ENCODE data around the gene ZDHHC14.

ZDHHC14 gene

DNA sequence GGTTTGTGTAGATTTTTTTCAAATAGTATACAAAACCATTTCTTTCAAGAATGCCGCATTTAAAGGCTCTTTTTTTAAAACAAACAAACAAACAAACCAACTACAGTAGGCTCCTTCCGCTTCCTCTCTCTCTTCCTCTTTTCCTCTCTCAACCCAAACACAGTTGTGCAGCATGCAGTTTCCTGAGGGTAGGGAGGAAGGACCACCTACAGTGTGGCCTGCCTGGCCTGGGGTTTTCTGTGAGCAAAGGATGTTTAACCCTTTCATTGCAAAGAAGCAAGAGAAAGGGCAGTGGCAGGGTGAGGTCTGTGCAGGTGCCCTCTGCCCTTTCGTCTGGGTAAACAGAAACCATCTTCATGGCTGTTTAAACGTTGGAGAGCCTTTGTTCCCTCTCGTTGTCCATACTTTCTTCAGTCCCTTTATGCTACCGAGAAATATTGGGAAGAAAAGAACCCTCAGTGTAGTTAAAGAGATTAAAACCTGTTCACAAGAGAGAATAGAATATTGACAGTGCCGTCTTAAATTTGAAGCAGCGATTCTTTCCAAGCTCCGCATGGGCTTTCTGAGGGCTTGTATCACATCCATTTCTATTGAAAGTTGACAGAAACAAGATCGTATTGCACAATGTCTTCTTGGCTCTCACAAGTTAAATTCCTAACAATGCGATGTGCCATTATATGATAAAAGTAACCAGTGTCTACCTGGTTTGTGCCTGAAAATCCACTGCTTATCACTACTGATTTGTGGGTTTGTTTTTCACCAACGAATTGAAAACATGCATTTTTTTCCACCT is 226.5 kb downstream of the ZDHHC14 start:
- no peak for DNase-seq

DNA sequence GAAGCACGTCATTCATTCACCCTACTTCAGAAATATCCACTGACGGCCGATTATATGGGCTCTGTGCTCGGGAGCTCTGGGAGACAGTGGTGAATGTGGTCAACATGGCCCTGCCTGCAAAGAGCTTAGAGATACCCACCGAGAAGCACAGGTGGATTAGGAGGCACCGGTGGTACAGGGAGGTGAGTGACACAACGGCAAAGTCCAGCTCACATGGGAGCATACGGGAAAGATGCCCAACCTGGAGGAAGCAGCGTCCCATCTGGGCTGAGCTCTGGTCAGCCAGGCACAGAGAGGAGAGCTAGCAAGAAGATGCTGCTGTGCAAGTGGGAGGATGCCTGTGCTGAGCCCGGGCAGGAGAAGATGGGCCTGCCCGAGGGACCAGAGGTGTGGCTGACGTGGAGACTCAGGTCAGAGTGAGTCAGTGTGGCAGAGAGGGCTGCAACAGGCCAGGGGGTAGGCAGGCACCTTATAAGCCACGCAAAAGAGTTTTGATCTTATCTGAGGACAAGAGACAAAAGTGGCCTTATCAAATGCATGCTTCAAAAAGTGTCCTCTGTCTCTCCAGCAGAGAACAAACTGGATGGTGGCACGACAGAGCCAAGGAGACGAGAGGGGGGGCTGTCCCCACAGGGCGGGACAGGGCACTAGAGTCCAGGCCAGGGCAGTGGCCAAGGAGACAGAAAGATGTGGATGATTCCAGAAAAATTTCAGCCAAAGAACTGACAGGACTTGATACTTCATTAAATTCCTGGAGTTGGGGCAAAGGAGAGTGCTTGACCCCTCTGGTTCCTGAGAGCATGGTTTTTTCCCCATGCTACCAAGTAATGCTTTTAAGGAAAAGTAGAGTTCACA is 227.5 kb downstream of the ZDHHC14 start:
- DNase-seq, result no peak

GRCh38 chr6:157609117-157609516 is 228.1 kb downstream of the ZDHHC14 start:
- no peak for DNase-seq

GRCh38 chr6:157609556-157609955 is 228.6 kb downstream of the ZDHHC14 start:
- no peak for DNase-seq

DNA sequence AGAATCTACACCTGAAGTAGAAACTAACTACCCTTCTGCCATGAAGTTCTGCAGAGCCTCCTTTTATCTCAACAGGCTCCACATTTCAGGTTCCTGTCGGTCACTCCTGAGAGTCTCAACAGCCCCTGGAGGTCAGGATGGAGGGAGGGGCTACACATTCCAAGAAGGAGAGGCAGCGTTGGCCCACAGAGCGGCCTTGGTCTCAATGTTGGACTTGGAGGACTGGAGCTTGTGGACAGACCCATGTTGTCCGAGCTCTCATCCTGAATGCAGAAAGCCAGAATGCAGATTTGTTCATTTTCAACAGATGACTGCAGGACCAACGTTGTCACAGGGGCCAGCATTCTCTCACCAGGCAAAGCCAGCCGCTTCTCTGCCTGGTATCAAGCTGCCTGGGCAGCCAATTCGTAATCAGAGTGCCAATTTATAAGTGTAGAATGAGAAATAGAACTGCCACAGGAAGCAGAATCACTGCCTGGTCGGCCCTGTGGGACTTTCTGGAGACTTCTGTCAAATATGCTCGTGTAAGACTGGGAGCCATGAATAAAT is 229.5 kb downstream of the ZDHHC14 start:
- DNase-seq, result no peak

- no peak for DNase-seq
Measured at GRCh38 chr6:157611406-157611805, 230.4 kb downstream of the ZDHHC14 start.

DNA sequence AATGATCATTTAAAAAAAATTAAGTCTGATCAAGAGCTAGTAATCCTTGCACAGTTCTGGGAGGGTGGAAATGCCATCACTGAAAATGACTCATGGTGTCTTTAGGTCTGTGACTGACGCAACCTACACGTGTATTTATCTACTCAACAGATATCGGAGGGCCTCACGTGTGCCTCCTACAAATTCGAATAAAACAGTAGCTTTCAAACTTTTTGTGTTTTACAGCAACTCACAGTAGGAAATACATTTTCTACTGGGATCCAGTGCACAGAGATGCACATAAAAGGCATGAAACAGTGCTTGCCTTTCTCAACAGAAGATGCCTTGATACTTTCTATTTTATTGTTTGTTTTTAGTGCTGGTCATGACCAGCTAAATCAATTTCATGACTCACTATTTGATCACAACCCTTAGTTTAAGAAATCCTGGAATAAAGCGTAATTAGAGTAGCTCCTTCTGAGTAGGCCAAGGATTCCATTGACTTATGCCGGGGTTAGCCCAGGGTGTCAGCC is 232.1 kb downstream of the ZDHHC14 start:
- DNase-seq, result no peak

DNA sequence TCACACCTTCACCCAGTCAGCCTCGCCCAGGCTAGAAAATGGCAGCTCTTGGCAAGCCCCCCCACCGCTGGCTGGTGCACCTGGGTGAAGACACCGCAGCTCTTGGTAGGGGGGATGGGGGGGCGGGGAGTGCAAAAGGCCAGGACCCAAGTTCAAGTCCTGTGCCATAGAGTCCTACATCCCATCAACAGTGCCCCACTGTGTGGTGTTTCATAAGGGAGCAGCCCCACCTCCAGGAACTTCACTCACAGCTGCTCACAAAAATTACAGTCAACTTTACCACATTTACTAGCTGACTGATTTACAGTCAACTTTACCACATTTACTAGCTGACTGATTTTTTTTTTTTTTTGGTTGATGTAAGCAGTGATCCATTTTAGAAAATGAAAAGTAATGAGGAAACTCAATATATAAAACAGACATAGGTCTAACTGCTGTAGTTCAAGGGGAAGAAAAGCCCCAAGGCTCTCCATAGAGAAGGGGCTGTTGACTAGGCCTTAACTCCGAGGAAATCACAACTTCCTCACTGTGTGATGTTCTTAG is 233.1 kb downstream of the ZDHHC14 start:
- no peak for DNase-seq

GRCh38 chr6:157615420-157615769 is 234.4 kb downstream of the ZDHHC14 start:
- no peak for DNase-seq

DNA sequence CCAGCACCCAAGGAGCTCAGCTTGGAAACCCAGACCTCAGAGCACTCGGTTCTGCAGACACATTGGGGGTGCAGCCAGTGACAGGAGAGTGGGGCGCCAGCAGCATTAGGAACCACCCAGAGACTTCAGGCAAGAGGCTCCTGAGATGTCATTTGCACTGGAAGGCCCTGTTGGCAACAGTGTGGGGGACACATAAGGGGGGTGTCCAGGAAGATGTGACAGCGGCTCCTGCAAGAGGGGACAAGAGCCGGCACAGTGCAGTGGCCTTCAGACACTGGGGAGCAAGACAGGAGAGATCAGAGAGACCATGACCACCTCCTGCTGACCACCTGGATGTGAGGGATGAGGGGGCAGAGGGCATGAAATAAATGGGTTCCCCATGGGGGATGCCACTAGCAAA is 235.0 kb downstream of the ZDHHC14 start:
- DNase-seq, result no peak

DNA sequence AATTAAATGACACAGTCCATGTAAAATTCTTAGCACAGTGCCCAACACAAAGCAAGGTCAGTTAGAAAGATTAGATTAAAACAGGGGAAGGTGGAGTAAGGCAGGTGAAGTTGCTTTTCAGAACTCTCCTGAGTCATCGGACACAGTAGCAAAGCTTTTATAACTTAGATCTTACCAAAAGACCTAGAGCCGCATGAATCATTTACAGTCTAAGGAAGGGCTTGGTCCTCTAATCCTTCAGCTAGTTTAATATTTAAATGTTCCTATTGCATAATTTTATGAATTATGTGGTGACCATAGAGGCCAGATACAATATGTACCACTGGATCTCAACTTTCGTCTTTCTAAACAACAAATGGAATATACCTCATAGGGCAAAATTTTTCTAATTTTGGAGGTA is 240.0 kb downstream of the ZDHHC14 start:
- DNase-seq, result no peak

DNA sequence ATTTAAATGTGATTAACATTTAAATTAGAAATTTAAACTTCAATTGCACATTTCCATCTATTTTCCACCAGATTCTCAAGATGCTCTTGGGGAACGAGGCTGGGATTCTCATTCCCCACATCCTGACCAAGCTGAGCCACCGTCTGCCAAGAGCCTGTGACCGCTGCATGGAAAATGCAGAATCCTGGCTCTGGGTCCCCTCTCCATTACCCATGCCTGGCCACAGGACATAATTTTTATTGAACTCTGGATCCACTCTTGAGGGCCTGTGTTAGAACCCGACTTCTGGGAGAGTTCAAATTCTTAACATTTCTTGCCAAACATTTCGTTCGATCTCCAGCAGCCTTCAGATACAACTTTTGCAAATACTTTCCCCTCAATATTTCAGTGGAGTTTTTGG is 240.4 kb downstream of the ZDHHC14 start:
- DNase-seq, result no peak

- no peak for DNase-seq
Measured at GRCh38 chr6:157622427-157622826, 241.4 kb downstream of the ZDHHC14 start.

DNA sequence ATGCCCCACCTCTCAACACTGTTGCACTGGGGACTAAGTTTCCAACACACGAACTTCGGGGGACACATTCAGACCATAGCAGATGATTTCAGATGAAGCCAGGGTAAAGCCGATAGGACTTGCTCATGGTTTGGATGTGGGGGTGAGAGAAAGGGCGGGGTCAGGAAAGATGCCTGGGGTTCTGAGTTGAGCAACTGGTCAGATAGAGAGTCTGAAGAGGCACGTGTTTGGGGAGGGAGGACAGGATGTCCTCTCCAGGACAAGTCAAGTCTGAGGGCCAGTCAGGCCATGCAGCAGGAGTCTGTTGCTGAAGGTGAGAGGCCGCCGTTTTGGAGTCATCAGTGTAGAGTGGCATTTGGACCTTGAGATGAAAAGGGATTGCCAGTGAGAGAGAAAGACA is 244.1 kb downstream of the ZDHHC14 start:
- no peak for DNase-seq

- DNase-seq, result no peak
Measured at GRCh38 chr6:157625764-157626163, 244.8 kb downstream of the ZDHHC14 start.

- no peak for DNase-seq
Measured at GRCh38 chr6:157627195-157627966, 246.4 kb downstream of the ZDHHC14 start.

DNA sequence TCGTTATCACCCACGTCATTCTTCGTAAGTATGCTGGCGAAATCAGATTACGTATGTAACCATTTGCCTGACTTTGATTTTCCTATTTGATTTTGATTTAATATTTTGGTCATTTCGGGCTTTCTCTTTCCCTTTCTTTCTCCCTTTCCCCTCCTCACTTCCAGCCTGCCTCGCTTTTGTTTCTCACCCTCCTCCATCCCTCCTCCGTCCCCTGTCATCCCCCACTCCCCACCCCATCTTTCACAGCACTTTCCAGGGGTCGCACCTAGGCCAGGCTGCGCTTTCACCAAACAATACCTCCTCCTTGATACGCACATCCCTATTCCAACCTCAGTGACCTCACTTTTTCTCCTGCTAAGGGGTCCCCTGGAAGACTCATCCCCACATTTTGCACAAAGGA is 247.5 kb downstream of the ZDHHC14 start:
- no peak for DNase-seq

GRCh38 chr6:157629220-157629619 is 248.2 kb downstream of the ZDHHC14 start:
- no peak for DNase-seq

DNA sequence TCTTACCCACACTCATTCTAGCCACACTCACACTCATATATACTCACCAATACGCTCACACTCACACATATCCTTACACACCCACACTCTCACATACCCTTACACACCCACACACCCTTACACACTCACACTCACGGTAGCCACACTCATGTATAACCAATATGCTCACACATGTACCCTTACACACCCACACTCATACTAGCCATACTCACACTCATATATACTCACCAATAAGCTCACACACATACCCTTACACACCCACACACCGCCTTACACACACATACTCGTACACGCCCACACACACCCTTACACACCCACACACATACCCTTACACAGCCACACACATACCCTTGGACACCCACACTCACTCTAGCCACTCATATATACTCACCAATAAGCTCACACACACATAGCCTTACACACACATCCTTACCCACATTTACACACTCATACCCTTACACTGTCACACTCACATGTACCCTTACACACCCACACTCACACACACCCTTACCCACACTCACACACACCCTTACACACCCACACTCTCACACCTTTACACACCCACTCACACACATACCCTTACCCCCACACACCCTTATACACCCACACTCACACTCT is 249.6 kb downstream of the ZDHHC14 start:
- no peak for DNase-seq

DNA sequence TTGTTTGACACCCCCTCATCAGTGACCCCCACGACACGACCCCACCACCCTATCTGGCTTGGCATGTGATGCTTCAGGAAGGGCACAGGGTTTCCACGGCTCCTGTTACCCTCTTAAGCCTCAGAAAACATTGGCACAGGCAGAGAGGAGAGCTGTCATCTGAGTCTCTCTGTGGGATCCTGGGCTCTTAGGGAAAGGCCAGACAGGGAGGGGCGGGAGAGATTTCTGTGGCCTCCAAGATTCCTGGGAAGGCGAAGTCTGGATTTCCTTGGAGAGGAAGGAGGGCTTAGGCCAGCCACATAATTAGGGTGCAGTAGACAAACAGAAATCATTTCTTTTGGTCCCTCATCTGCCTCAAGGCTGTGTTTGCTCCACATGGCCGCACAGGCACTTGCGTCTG is 250.4 kb downstream of the ZDHHC14 start:
- DNase-seq, result no peak

DNA sequence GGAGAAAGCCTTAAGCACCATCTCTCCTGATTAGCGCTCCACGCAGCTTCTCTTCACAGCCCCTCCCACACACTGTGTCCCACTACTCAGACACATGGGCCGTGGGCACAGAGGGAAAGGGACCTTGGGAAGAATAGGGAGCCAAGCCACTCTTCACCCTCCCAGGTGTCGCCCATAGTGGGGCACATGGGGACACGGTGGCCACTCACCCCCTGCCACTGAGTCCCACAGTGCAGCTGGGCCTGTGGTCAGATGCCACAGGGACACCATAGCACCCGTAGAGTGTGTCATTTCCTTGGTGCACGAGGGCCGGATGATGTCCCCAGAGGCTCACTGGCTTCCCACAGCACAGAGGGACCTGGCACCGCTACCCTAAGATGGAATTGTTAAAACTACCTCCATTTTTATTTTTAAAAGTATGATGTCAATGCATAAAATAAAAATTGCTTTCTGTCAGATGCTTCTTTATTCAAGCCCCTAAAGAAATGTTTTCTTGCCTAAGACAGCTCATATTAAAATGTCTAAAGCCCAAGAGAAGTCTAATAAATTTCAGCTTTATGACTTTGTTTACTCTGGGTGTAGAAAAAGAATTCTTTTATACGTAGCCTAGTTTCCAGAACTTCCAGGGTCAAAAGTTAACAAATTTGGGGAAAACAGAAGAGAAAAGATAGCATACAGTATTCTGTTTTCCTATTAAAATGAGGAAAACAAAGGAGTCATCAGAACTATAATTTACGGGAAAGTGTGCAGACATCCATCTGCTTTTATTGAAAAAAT is 251.0 kb downstream of the ZDHHC14 start:
- no peak for DNase-seq
